ENCODE results near the gene CCT8. TPM values are rescaled to one million over a fixed set of nuclear protein-coding genes. Genes with fewer than 3 reads are reported as not detected.
A peak's percentile ranks its signal among the peaks of the same experiment; 100 is the strongest.

The CCT8 gene
- total and polyA plus RNA-seq, 9 of the 15 experiments (the other 6 are each of a cell fraction or from before 2014, with no cell fraction given), result 451 to 1,153 (median 677) TPM

GRCh38 chr21:29074007-29074376 is 544 bp upstream of the CCT8 start (continued):
- TF ChIP-seq ZNF507 (tag; conservative IDR thresholded peaks at IDR 0.05) (no peak), CSDE1 (IDR thresholded peaks at IDR 0.05) (no peak), ZNF174 (CRISPR knock-in tag; IDR thresholded peaks at IDR 0.05) (no peak), PCBP1 (IDR thresholded peaks at IDR 0.05; ENCODE audit: low read depth, low read length, poor library complexity, severe bottlenecking) (no peak), SMARCA5 (IDR thresholded peaks at IDR 0.05) (no peak), CTCFL (IDR thresholded peaks at IDR 0.05; ENCODE audit: borderline replicate concordance, insufficient read depth, low read depth, low read length, poor library complexity, severe bottlenecking) (no peak), ETS2 (tag; IDR thresholded peaks at IDR 0.05; ENCODE audit: borderline replicate concordance, poor library complexity, severe bottlenecking) (no peak), RFX1 (IDR thresholded peaks at IDR 0.05) (no peak; the same call in 1 of the 2 replicates), ATF7 (IDR thresholded peaks at IDR 0.05) (no peak; the same call in 1 of the 2 replicates), MECOM (CRISPR knock-in tag; IDR thresholded peaks at IDR 0.05) (peak; percentile 20; the same call in 1 of the 2 replicates), KLF6 (CRISPR knock-in tag; IDR thresholded peaks at IDR 0.05; ENCODE audit: borderline replicate concordance) (no peak), IRF2 (CRISPR knock-in tag; IDR thresholded peaks at IDR 0.05) (no peak), ZNF3 (CRISPR knock-in tag; IDR thresholded peaks at IDR 0.05) (no peak), HDAC1 (IDR thresholded peaks at IDR 0.05) (no peak), ZNF830 (CRISPR knock-in tag; IDR thresholded peaks at IDR 0.05) (no peak), TAF9B (IDR thresholded peaks at IDR 0.05; ENCODE audit: partially characterized antibody) (no peak), ZNF764 (CRISPR knock-in tag; IDR thresholded peaks at IDR 0.05; ENCODE audit: low read depth) (0 out of 2 replicates have a peak, but pooled peaks have one; percentile 58), RBM17 (IDR thresholded peaks at IDR 0.05; ENCODE audit: borderline replicate concordance, low read depth, low read length) (no peak), ZNF143 (CRISPR knock-in tag; IDR thresholded peaks at IDR 0.05) (no peak), NONO (IDR thresholded peaks at IDR 0.05; ENCODE audit: low read depth in 2 of 2, low read length in 1 of 2) (no peak), C11orf30 (IDR thresholded peaks at IDR 0.05; ENCODE audit: low read depth) (no peak), SUPT5H (IDR thresholded peaks at IDR 0.05) (no peak), HDAC2 (IDR thresholded peaks at IDR 0.05) (no peak), TCFL5 (CRISPR knock-in tag; conservative IDR thresholded peaks at IDR 0.05) (no peak)
- TF ChIP-seq, protein P1, sequence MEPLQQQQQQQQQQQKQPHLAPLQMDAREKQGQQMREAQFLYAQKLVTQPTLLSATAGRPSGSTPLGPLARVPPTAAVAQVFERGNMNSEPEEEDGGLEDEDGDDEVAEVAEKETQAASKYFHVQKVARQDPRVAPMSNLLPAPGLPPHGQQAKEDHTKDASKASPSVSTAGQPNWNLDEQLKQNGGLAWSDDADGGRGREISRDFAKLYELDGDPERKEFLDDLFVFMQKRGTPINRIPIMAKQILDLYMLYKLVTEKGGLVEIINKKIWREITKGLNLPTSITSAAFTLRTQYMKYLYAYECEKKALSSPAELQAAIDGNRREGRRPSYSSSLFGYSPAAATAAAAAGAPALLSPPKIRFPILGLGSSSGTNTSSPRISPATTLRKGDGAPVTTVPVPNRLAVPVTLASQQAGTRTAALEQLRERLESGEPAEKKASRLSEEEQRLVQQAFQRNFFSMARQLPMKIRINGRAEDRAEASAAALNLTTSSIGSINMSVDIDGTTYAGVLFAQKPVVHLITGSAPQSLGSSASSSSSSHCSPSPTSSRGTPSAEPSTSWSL (CRISPR knock-in tag; IDR thresholded peaks at IDR 0.05; ENCODE audit: borderline replicate concordance), result 0 out of 2 replicates have a peak, but pooled peaks have one; percentile 10
- TF ChIP-seq, protein P2, sequence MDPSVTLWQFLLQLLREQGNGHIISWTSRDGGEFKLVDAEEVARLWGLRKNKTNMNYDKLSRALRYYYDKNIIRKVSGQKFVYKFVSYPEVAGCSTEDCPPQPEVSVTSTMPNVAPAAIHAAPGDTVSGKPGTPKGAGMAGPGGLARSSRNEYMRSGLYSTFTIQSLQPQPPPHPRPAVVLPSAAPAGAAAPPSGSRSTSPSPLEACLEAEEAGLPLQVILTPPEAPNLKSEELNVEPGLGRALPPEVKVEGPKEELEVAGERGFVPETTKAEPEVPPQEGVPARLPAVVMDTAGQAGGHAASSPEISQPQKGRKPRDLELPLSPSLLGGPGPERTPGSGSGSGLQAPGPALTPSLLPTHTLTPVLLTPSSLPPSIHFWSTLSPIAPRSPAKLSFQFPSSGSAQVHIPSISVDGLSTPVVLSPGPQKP (CRISPR knock-in tag; IDR thresholded peaks at IDR 0.05), result no peak

All from K562 (cell line).